DMS53 treated with DMSO at 0.1 percent for 48 hours (cell line): ENCODE results near the gene CCDC7.
"Not testable (repeated sequence)": the region's sequence is repeated elsewhere in the genome, so short reads cannot be mapped to it uniquely, and the experiment has no call there.

ENCODE experiments used
- DNase-seq: peaks from one replicate; lab custom pipeline; 2025; ENCODE audit not compliant: unreplicated experiment; lab: John Stamatoyannopoulos, UW

The CCDC7 gene

GRCh38 chr10:32446536-32447406 lies 831 bp downstream of the CCDC7 start:
- peak; percentile 42 for DNase-seq

- DNase-seq: no peak
Observed at GRCh38 chr10:32454148-32454547, 8.2 kb downstream of the CCDC7 start.

- no peak for DNase-seq
Observed at GRCh38 chr10:32459051-32459698, 13.2 kb downstream of the CCDC7 start.

- DNase-seq: no peak
Observed at GRCh38 chr10:32461203-32461602, 15.3 kb downstream of the CCDC7 start.

GRCh38 chr10:32471232-32471631 lies 25.3 kb downstream of the CCDC7 start:
- DNase-seq: no peak

- DNase-seq: no peak
Observed at GRCh38 chr10:32477499-32477898, 31.6 kb downstream of the CCDC7 start.

- no peak for DNase-seq
Observed at GRCh38 chr10:32481606-32482005, 35.7 kb downstream of the CCDC7 start.

- DNase-seq: not testable (repeated sequence)
Observed at GRCh38 chr10:32483019-32483502, 37.1 kb downstream of the CCDC7 start.

- DNase-seq: not testable (repeated sequence)
Observed at GRCh38 chr10:32488038-32488437, 42.1 kb downstream of the CCDC7 start.

GRCh38 chr10:32489158-32489557 lies 43.2 kb downstream of the CCDC7 start:
- DNase-seq: no peak

GRCh38 chr10:32489901-32490300 lies 44.0 kb downstream of the CCDC7 start:
- no peak for DNase-seq

- DNase-seq: not testable (repeated sequence)
Observed at GRCh38 chr10:32494562-32494961, 48.6 kb downstream of the CCDC7 start.

- DNase-seq: not testable (repeated sequence)
Observed at GRCh38 chr10:32500136-32500535, 54.2 kb downstream of the CCDC7 start.

GRCh38 chr10:32501906-32502305 lies 56.0 kb downstream of the CCDC7 start:
- DNase-seq: peak; percentile 59

GRCh38 chr10:32505762-32506420 lies 60.0 kb downstream of the CCDC7 start:
- DNase-seq: not testable (repeated sequence)

GRCh38 chr10:32511599-32511998 lies 65.7 kb downstream of the CCDC7 start:
- no peak for DNase-seq

- DNase-seq: no peak
Observed at GRCh38 chr10:32516567-32517495, 70.9 kb downstream of the CCDC7 start.

GRCh38 chr10:32530231-32530630 lies 84.3 kb downstream of the CCDC7 start:
- no peak for DNase-seq

- DNase-seq: no peak
Observed at GRCh38 chr10:32538256-32538655, 92.3 kb downstream of the CCDC7 start.

GRCh38 chr10:32540691-32541470 lies 94.9 kb downstream of the CCDC7 start:
- no peak for DNase-seq
